Measurements from ENCODE around the gene TMCC3.
"Not testable (repeated sequence)": the region's sequence is repeated elsewhere in the genome, so short reads cannot be mapped to it uniquely, and the experiment has no call there.

The TMCC3 gene

GRCh38 chr12:94599189-94599588, 51.2 kb downstream of the TMCC3 start:
- no peak for DNase-seq (ENCODE audit: low spot score)

GRCh38 chr12:94597268-94597667, 53.1 kb downstream of the TMCC3 start:
- DNase-seq (ENCODE audit: low spot score) = no peak

GRCh38 chr12:94596596-94596995, 53.8 kb downstream of the TMCC3 start:
- no peak for DNase-seq (ENCODE audit: low spot score)

- no peak for DNase-seq (ENCODE audit: low spot score)
Measured at GRCh38 chr12:94595152-94595551, 55.2 kb downstream of the TMCC3 start.

- no peak for DNase-seq (ENCODE audit: low spot score)
Measured at GRCh38 chr12:94594443-94594825, 55.9 kb downstream of the TMCC3 start.

GRCh38 chr12:94593822-94594442, 56.4 kb downstream of the TMCC3 start:
- DNase-seq (ENCODE audit: low spot score) = no peak

DNA sequence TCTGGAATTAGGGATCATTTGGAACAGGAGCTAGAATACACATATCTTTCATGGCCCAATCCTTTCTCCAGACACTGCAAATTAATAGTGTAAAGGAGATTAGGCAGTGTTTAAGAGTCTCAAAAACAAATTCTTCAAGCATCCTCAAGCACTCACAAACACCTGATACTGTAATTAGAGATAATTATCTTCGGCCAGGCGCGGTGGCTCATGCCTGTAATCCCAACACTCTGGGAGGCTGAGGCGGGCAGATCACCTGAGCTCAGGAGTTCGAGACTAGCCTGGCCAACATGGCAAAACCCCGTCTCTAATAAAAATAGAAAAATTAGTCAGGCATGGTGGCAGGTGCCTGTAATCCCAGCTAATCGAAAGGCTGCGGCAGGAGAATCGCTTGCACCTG, 57.6 kb downstream of the TMCC3 start:
- DNase-seq (ENCODE audit: low spot score) = not testable (repeated sequence)

DNA sequence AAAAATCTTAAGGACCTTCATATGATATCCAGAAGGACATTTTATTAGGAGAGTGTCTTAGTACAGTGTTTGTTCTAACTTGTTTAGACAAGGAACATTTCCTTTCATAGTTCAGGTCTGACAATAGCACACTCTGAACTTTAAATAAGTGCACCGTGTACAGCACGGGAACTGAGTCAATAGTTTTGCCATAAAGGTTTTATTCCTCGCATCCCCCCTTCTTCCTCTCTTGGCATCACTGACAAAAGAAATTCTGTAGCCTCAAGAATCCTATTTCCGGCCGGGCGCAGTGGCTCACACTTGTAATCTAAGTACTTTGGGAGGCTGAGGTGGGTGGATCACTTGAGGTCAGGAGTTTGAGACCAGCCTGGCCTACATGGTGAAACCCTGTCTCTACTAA, 58.3 kb downstream of the TMCC3 start:
- no peak for DNase-seq (ENCODE audit: low spot score)

GRCh38 chr12:94590428-94590827, 59.9 kb downstream of the TMCC3 start:
- no peak for DNase-seq (ENCODE audit: low spot score)

DNA sequence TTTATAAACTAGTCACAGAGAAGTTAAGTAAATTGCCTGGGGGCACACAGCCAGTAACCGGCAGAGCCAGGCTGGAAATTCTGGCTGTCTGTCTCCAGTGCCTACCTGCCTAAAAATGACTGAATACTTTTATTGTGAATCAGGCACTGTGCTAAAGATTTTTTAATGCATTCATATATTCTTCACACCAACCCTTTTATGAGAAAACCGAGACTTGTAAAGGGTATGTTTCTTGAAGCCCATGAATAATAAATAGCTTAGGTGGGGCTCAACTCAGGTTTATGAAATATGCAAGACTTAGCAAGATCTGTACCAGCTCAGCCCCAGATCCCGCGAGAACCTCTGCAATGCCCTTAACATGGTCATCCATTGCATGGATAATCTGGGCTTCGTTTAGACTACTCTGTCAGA, 60.8 kb downstream of the TMCC3 start:
- no peak for DNase-seq (ENCODE audit: low spot score)

GRCh38 chr12:94588346-94588745, 62.0 kb downstream of the TMCC3 start:
- DNase-seq (ENCODE audit: low spot score) = no peak

- no peak for DNase-seq (ENCODE audit: low spot score)
Measured at GRCh38 chr12:94587266-94588241, 62.8 kb downstream of the TMCC3 start.

DNA sequence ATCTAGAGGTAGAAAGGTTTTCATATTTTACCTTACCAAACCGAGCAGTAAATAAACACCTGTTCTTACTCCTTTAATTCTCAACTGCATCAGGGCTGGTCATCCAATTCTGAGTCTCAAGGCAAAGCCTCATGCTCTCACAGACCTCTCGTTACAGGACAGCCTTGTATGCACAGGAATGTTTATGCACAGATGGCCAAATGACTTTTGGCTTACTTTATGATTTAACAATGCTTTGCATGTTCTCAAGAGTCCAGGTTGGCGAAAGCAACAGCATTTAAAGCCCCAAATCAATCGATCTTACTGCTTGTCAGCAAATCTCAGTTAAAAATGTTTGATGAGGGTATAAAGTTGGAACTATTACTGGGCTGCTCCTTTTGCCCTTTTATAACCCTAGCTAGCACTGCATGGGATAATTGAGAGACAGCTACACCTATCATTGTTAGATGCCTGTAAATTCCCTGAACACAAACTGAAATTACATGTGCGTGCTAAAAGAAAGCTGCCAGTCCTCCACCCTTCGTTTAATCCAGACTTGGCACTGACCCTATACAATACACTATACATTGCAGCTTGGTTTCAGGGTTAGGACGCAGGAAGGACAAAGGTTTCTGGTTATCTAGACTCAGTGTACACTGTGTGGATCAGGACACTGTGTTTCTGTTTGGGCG, 63.6 kb downstream of the TMCC3 start:
- no peak for DNase-seq (ENCODE audit: low spot score)

DNA sequence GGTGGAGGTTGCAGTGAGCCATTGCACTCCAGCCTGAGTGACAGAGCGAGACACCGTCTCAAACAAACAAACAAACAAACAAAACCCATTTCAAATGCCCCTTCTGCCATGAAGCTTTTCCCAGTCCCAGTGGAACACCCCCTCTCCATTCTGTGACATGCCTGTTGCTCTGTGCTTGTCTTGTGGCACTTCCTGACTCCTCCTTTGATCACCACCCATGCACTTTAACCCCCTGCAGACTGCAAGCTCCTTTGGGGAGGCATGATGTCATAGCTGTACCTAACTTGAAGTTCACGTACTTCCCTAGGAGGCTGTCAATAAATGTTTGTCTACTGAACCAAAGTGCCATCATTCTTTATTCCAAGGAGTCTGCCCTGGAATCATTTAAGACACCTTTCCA, 64.7 kb downstream of the TMCC3 start:
- no peak for DNase-seq (ENCODE audit: low spot score)

DNA sequence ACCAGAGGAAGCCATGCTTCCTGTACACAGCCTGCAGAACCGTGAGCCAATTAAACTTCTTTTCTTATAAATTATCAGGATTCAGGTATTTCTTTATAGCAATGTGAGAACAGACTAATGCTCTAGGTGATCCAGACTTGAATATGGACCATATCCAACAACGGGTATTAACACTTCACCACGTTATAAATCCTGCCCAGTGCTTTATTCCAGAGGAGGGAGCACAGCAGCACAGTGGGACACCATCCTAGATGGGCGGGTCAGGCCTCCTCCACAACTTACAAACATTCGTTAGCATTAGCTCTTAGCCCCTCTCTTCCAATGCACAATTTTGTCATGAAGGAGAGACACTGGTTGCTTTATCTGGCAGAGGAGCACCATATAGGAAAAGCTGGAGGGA, 66.0 kb downstream of the TMCC3 start:
- no peak for DNase-seq (ENCODE audit: low spot score)

- DNase-seq (ENCODE audit: low spot score) = no peak
Measured at GRCh38 chr12:94582591-94582990, 67.8 kb downstream of the TMCC3 start.

DNA sequence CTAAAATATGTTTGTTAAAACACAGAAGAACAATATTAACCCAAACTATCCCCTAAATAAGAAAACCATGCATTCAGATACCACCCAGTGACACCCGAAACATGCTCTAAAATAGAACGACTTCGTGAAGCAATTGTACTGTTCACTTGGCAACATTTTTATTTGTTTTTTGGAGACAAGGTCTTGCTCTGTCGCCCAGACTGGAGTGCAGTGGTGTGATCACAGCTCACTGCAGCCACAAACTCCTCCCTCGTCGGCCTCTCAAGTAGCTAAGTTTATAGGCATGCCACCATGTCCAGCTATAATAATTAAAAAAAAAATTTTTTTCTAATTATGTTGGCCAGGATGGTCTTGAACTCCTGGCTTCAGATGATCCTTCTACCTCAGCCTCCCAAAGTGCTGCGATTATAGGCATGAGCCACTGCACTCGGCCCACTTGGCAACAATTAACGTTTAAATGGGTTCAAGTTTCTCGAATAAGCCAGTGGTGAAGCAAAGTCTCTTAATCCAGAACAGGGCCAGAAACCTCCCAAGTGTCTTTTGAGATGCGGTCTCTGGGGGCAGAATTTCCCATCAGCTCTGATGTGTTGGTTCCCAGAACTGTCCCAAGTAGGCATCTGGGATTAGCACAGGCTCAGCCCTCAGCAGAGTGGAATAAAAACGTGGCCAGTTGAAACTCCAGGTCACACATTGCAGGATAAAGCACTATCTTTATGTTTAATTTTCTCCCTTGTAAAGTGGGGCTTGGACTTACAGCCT, 74.5 kb downstream of the TMCC3 start:
- no peak for DNase-seq (ENCODE audit: low spot score)

DNA sequence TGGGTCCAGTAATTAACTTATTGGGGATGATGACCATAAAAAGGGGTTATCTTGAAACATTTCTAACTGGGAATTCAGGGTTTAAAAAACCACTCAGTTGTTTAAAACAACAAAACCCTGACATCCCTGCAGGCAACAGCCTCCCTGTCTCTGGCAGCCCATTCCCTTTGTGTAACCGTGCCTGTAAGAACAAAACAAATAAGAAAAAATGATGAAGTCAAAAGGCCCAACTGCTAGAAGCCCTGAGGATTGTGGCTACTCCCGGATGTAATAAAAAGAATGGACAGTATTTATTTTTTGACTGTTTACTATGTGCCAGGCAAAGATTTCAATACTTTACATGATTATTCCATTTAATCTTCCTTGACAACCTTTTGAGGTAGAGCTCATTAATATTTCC, 75.3 kb downstream of the TMCC3 start:
- DNase-seq (ENCODE audit: low spot score) = no peak

- peak; percentile 84 for DNase-seq (ENCODE audit: low spot score)
Measured at GRCh38 chr12:94571556-94571955, 78.8 kb downstream of the TMCC3 start.

GRCh38 chr12:94570161-94570560, 80.2 kb downstream of the TMCC3 start:
- DNase-seq (ENCODE audit: low spot score) = no peak

DNA sequence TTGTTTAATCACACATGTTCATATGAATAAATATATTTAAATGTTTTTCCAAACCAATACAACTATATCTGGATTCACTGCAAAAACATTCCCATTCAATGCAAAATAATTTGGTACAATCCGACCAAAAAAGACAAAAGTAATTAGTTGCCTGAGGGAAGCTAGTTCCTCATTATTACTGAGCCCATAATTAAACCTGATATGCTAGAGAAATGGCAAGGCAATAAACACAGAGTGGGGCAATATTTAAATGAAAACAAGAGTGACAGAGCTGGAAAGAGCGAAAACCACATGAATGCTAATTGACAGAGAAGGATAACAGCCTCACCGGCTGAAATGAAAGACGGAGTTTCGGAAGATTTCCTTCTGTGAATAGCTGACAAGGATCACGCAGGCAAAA, 82.6 kb downstream of the TMCC3 start:
- no peak for DNase-seq (ENCODE audit: low spot score)

- DNase-seq (ENCODE audit: low spot score) = no peak
Measured at GRCh38 chr12:94566345-94566744, 84.0 kb downstream of the TMCC3 start.

Data from HuH-7 (cell line).